ENCODE data around the gene RRAGA.
"Not testable (repeated sequence)": the region's sequence is repeated elsewhere in the genome, so short reads cannot be mapped to it uniquely, and the experiment has no call there.

RRAGA gene, protein sequence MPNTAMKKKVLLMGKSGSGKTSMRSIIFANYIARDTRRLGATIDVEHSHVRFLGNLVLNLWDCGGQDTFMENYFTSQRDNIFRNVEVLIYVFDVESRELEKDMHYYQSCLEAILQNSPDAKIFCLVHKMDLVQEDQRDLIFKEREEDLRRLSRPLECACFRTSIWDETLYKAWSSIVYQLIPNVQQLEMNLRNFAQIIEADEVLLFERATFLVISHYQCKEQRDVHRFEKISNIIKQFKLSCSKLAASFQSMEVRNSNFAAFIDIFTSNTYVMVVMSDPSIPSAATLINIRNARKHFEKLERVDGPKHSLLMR

DNA sequence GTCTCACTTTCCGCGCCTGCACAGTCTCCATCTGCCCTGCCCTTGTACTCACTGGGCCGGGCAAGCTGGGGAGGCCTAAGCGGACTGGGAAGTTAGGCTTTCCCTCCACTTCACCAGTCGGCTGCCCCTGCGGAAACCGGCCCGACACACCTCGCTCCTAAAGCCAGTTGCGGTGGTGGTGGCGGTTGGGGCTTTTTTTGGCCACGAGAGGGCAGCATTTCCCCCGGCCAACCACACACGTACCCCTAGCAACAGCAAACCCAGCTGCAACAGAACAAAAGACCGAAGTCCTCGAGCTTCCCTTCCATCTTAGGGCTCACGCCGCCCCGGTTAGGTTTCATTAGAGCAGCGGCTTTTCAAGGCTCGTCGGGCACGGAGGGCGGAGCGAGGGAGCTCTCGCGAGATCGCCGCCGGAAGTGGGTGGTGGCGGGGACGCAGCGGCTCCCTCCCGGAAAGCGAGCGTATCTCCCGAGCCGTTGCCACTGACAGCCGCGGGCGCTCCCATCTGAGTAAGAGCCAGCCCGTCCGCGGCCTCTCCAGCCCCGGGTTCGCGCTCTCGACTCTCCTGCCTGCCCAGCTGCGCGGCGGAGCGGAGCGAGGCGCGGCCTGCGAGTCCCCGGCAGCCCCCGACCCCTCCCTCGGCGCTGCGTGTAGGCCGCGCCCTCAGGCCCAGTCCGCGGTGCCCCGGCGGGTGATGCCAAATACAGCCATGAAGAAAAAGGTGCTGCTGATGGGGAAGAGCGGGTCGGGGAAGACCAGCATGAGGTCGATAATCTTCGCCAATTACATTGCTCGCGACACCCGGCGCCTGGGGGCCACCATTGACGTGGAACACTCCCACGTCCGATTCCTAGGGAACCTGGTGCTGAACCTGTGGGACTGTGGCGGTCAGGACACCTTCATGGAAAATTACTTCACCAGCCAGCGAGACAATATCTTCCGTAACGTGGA, at the start of gene RRAGA:
Gene RRAGA, plus strand, starts transcription at position 462 of the 951 bp plus-strand sequence. Its CDS starts 233 bp downstream, at position 695.
- peak; percentile 96 for DNase-seq

DNA sequence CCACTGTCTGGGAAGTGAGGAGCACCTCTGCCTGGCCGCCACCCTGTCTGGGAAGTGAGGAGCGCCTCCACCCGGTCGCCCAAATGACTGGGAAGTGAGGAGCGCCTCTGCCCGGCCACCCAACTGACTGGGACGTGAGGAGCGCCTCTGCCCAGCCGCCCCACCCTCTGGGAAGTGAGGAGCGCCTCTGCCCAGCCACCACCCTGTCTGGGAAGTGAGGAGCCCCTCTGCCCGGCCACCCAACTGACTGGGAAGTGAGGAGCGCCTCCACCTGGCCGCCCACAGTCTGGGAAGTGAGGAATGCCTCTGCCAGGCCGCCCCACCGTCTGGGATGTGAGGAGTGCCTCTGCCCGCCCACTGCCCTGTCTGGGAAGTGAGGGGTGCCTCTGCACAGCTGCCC, 49.1 kb upstream of the RRAGA start:
- no peak for DNase-seq

DNA sequence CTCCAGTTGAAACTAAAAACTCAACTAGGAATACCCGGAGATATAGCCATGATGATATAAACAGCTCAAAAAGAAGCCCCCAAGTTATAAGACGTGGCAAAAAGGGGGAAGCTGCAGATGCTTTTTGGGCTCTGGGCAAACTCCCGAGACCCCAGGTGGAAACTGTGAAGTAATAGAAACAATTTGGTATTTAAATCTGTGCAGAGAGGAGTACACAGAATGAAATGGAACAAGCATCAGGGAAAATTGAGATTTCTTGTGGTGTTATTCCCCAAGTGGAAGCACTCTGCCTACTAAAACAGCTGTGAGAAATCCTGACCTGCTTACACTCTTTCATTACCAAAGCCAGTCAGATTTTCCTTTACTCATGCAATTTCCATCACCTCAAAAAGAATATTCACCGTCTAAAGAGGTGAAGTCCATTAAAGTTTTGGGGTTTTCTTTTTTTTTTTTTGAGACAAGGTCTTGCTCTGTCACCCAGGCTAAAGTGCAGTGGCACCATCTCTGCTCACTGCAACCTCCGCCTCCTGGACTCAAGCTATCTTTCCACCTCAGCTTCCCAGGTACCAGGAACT, 39.7 kb upstream of the RRAGA start:
- no peak for DNase-seq

DNA sequence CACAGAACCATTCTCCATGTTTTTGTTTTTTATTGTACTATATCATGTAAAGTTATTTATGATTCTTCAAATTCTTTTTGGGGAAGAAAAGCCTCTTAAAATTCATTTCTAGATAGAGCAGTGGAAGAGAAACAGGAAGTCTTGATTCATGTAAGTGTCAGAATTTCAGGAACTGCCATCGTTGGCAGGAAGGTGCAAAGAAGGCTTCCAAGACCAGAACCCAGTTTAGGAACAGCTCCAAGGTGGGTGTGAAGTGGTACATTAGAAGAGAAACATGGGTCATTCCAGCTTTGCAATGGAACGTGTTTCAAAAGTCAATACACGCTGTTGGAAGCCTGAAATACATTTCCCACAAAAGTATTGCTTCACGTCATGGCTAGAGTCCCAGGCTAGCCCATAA, 31.0 kb upstream of the RRAGA start:
- DNase-seq, result no peak

DNA sequence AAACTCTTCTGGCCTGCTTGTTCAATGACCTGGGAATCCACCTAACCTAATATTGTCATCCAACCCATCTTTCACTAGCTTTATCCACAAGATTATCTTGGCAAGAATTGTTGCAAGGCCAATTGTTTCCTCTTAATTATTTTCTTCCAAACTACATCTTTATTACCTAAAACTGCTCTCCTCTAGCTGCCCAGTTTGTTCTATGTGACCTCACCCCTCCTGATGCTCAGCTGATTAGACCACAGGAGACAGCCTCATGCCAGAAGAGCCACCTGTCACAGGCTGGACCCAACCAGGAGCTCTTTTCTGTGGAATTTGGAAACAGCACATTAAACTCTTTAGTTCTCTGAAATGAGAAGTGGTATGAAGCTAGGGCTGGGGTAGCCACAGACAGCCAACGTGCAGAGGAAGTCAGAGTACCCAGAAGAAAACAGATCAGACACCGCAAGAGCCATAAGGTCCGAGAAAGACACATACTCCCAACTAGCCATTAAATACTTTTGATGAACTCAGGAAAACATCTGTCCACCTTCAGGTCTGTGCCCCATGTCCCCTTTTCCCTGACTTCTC, 28.3 kb upstream of the RRAGA start:
- no peak for DNase-seq

DNA sequence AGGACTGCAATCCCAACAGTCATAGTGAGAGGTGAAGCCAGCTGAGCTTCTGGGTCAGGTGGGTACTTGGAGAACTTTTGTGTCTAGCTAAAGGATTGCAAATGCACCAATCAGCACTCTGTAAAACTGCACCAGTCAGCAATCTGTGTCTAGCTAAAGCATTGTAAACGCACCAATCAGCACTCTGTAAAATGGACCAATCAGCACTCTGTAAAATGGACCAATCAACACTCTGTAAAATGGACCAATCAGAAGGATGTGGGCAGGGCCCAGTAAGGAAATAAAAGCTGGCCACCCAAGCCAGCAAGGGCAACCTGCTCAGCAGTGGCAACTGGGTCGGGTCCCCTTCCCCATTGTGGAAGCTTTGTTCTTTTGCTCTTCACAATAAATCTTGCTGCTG, 27.6 kb upstream of the RRAGA start:
- DNase-seq, result not testable (repeated sequence)

DNA sequence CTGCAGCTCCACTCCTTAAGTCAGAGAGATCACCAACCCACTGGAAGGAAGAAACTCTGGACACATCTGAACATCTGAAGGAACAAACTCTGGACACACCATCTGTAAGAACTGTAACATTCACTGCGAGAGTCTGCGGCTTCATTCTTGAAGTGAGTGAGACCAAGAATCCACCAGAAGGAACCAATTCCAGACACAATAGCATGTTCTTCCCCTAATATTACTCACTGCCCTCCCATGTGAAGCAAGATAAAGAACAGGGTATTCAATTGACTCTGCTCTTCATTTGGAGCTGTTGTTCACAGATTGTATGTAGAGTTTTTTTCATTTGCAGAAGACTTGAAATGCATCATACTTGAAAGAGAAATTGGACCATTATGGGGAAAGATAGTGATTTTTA, 27.0 kb upstream of the RRAGA start:
- no peak for DNase-seq

DNA sequence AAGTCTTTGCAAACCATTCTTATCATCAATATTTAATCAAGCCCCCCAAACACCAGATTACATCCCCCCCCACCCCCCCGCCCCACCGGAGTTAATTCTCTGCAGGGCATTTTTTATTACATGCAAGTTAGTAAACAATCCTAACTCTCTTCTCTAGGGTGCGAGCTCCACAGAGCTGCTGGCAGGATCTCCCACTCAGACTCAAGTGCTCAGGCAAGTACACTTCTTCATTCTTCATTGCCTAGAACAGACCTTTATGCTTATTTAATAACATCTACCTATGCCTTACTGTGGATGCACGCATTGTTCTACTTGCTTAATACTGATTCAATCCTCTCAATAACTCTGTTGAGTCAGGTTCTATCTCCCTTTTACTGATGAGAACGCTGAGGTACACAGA, 26.1 kb upstream of the RRAGA start:
- no peak for DNase-seq

DNA sequence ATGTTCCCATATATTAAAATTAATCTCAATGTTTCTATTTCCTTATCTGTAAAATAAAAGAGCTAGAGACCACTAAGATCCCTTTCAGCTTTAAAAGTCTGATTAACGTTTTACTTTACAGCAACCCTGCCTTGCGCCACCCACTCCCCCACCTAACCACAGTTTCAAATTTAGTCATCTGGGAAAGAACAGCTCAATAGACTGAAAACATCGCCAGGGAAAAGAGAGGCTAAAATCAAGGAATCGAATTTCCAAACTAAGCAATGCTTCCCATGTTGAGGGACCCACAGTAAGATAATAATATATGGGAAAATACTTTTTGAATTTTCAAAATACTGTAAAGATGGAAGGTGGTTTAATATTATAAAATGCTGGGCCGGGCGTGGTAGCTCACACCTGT, 22.9 kb upstream of the RRAGA start:
- no peak for DNase-seq

DNA sequence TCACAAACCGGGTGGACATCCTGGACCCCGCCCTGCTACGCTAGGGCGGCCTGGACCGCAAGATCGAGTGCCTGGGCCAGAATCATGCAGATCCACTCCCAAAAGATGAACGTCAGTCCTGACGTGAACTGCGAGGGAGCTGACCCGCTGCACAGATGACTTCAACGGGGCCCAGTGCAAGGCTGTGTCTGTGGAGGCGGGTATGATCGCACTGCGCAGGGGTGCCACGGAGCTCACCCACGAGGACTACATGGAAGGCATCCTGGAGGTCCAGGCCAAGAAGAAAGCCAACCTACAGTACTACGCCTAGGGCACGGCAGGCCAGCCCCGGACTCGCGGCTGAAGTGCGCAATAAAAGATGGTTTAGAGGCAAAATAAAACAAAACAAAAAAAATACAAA, 21.4 kb upstream of the RRAGA start:
- DNase-seq, result no peak

DNA sequence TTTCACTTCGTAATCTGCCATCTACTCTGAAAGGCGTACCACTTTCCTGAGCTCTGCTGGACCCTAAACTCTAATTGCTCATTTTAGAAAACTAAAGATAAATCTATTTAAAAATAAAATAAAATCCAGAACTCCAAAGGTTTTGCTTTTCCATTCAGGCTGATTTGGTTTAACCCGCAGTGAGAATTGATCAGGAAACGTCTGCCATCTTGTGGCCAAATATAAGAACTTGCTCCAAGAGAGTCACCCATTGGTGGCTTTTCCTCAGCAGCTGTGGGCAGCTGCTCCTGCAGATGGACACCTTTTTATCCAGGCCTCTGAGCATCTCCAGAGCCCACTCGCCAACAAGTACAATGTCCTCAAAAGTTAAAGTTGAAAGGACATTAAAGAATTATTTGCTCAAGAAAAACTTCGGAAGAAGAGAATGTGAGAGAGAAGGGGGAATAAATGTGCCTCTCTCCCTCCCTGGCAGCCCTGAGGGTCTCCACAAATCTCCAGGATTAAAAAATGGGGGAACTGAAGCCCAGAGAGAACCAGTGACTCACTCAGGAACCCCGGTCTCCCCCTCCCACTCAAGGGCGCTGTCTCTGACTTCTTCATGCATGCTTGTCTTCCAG, 20.3 kb upstream of the RRAGA start:
- no peak for DNase-seq

DNA sequence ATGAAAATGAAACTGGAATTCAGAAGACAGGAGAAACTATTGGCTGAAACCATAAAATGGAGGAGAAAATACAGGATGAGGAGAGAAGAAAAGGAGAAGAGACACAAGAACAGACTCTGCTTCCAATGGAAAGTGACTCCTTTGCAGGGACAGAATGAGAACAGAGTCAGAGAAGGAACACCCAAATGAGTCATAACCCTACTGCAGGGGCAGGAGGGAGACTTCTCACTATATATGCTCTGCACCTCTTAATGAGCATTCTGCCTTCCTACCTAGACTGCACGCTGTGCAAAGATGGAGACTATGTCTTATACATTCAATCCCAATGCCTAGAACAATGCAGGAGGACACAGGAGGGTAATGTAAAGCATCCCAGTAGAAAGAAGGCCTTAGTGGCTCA, 18.3 kb upstream of the RRAGA start:
- DNase-seq, result no peak

DNA sequence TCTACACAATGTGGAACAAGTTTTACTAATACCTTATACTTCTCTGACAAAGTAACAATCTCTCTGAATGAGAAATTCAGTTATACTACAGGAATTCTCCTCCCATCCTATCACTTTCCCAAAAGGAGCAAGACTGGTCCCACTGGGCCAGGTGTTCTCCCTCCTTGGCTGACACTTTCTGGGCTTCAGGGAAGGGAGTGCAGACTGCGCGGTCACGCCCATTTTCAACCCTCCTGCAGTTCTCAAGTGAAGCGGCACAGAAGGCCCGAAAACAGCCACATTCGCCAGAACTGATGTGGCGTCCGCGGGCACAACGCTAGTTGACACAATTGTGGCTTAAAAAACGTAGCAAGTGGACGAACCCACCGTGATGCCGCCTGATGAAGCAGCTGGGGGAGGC, 16.8 kb upstream of the RRAGA start:
- no peak for DNase-seq

DNA sequence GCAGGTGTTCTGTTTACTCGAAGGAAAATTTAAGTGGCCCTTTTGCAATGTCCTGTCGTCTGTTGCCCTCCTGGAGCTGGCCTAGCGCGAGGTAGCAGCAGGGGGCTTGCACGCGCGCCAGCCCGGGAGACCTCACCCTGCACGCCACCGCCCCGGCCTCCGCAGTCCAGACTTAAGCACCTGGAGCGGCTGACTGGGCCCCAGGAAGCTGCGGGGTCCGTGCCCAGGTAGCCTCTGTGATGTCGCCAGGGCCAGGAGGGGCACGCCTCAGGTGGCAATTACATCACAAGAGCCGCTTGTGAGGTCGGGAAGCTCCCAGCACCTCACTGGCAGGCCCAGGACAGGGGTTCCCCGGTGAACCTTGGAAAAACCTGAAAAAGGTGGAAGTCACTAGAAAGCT, 16.2 kb upstream of the RRAGA start, which contains the start of gene SAXO1:
Gene SAXO1, minus strand, starts transcription at position 195 of the 400 bp plus-strand sequence. CDS start 301 bp downstream, outside the sequence.
- DNase-seq, result no peak

DNA sequence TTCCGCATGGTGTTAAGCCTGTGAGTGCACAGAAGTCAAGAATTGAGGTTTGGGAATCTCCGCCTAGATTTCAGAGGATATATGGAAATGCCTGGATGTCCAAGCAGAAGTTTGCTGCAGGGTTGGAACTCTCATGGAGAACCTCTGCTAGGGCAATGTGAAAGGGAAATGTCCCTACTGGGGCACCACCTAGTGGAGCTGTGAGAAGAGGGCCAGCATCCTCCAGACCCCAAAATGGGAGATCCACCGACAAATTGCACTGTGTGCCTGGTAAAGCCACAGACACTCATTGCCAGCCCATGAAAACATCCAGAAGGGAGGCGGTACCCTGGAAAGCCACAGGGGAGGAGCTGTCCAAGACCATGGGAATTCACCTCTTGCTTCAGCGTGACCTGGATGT, 12.6 kb upstream of the RRAGA start:
- DNase-seq, result no peak

DNA sequence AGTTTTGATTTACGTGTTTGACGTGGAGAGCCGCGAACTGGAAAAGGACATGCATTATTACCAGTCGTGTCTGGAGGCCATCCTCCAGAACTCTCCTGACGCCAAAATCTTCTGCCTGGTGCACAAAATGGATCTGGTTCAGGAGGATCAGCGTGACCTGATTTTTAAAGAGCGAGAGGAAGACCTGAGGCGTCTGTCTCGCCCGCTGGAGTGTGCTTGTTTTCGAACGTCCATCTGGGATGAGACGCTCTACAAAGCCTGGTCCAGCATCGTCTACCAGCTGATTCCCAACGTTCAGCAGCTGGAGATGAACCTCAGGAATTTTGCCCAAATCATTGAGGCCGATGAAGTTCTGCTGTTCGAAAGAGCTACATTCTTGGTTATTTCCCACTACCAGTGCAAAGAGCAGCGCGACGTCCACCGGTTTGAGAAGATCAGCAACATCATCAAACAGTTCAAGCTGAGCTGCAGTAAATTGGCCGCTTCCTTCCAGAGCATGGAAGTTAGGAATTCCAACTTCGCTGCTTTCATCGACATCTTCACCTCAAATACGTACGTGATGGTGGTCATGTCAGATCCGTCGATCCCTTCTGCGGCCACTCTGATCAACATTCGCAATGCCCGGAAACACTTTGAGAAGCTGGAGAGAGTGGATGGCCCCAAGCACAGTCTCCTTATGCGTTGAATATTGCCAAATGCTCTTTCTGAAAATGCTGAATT, 850 bp downstream of the RRAGA start:
- peak; percentile 3 for DNase-seq

DNA sequence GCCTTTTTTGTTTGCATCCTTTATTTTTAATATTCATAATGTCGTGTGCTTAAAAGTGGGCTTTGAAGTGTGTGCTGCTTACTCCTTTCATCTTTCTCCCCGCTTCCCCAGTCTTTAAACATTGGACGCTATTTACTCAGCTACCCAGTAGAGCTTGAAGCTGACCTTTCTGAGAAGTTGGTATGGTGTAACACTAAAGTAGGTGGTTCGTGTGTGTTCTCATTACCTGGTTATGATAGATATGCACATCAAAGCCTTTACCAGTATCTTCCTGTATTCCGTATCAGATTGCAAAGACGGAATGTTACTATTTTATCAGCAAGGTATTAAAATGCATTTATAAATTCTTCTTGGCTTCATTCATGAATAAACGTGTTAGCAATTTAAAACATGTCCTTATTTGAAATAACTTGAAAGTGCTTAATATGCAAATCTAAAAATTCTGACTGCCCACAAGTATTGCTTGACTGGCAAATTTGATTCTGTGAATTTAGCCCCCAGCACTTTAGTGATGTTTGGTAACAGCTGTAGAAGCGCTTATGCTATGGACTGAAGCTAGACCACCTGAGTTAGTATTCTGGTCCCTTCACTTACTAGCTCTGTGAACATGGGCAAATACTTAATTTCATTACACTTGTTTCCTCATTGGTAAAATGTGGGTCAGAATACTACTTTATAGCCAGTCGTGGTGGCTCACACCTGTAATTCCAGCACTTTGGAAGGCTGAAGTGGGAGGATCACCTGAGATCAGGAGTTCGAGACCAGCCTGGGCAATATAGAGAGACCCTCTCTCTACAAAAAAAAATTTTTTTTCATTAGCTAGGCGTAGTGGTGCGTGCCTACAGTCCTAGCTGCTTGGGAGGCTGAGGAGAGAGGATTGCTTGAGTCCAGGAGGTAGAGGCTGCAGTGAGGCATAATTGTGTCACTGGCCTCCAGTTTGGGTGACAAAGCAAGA, 1.7 kb downstream of the RRAGA start:
- DNase-seq, result no peak

DNA sequence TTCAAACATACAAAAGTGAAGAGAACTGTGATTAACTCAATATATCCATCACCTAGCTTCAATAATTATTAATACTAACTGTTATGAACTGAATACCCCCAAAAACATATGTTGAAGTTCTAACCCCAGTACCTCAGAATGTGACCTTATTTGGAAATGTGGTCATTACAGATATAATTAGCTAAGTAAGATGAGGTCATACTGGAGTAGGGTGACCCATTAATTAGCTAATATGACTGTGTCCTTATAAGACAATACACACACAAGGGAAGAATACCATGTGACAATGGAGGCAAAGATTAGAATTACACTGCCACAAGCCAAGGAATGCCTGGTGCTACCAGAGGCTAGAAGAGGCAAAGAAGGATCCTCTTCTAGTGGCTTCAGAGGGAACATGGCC, 7.8 kb downstream of the RRAGA start:
- no peak for DNase-seq

DNA sequence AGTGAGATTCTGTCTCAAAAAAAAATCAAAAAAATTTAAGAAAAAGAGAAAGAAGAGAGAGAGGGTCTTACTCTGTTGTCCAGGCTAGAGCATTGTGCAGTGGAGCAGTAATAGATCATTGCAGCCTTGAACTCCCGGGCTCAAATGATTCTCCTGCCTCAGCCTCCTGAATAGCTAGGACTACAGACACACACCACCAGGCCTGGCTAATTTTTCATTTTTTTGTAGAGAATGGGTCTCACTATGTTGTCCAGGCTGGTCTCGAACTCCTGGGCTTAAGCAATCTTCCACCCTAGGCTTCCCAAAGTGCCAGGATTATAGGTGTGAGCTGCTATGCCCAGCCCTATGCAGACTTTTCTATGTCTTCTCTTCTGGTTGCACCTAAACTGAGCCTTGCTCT, 25.0 kb downstream of the RRAGA start:
- DNase-seq, result no peak

DNA sequence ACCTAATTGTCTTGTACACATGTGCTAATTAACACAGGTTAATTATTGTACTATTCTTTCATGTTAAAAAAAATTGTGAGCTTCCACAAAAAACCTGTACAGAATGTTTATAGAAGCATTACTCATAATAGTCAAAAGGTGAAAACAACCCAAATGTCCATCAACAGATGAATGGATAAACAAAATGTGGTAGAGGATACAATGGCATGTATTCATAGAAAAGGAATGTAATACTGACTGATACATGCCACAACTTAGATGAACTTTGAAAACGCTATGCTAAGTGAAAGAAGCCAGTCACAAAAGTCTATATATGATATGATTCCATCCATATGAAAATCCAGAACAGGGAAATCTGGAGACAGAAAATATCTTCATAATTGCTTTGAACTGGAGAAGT, 25.6 kb downstream of the RRAGA start:
- DNase-seq, result no peak

DNA sequence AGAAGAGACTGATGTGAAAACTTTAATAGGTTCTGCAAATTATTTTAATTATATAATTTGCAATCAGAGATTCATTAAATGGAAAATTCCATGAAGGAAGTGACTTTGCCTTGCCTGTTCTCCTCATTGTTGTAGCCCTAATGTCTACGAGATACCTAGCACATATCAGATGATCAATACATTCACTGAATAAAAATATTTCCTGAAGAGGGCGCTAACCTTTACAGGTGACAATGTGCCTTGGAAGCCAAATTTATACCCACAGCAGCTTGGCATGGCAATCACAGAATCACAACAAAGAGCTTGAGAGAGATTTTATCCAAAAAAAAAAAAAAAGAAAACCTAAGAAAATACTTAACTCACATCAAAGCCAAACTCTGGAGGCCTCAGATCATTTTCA, 36.1 kb downstream of the RRAGA start:
- no peak for DNase-seq
